Measurements from ENCODE around the gene COL7A1.
A peak's percentile ranks its signal among the peaks of the same experiment; 100 is the strongest.

COL7A1 gene

GRCh38 chr3:48595075-48595525, at the start of gene COL7A1:
Gene COL7A1 (minus strand): TSS chr3:48595329. CDS start chr3:48595159, 170 bp downstream.
- Histone ChIP-seq H3K27ac (peak within 1 kb of the TSS in 20 of 21 experiments; percentile 40 to 95 (median 84)), H3K4me3 (peak within 1 kb of the TSS; percentile 35 to 51 (median 49))

- Histone ChIP-seq H3K4me3 (no peak overlapping the region), H3K27ac (no peak overlapping the region)
Measured at GRCh38 chr3:48642605-48643004, 47.5 kb upstream of the COL7A1 start.

GRCh38 chr3:48641396-48641795, 46.3 kb upstream of the COL7A1 start:
- H3K4me3 ChIP-seq: no peak overlapping the region
- H3K27ac ChIP-seq: no peak overlapping the region

GRCh38 chr3:48639944-48640606, 44.9 kb upstream of the COL7A1 start:
- Histone ChIP-seq H3K4me3 (no peak overlapping the region), H3K27ac (no peak overlapping the region)

GRCh38 chr3:48637305-48637704, 42.2 kb upstream of the COL7A1 start:
- H3K27ac ChIP-seq: no peak overlapping the region
- H3K4me3 ChIP-seq: no peak overlapping the region

- Histone ChIP-seq H3K27ac (peak overlapping the region in 20 of 21 experiments; percentile 21 to 91 (median 74)), H3K4me3 (peak overlapping the region; percentile 62 to 95 (median 72))
Measured at GRCh38 chr3:48636149-48636655, 41.1 kb upstream of the COL7A1 start.

GRCh38 chr3:48635222-48636021, 40.3 kb upstream of the COL7A1 start, which contains the start of gene SLC26A6:
Gene SLC26A6 (minus strand): TSS chr3:48635461. CDS start chr3:48635393, 68 bp downstream.
- Histone ChIP-seq H3K4me3 (peak within 1 kb of the TSS; percentile 62 to 95 (median 72)), H3K27ac (peak within 1 kb of the TSS; percentile 23 to 91 (median 74))

- peak overlapping the region; percentile 20 to 91 (median 73) for H3K27ac ChIP-seq
Measured at GRCh38 chr3:48634661-48635221, 39.6 kb upstream of the COL7A1 start.

GRCh38 chr3:48633743-48634142, 38.6 kb upstream of the COL7A1 start:
- H3K27ac ChIP-seq: no peak overlapping the region
- no peak overlapping the region for H3K4me3 ChIP-seq

More at GRCh38 chr3:48634661-48635221, 39.6 kb upstream of the COL7A1 start:
- H3K4me3 ChIP-seq: peak overlapping the region; percentile 62 to 95 (median 72)

GRCh38 chr3:48633256-48633655, 38.1 kb upstream of the COL7A1 start:
- H3K4me3 ChIP-seq: no peak overlapping the region

GRCh38 chr3:48631516-48632448, 36.7 kb upstream of the COL7A1 start:
- H3K27ac ChIP-seq: no peak overlapping the region
- H3K4me3 ChIP-seq: no peak overlapping the region

More at GRCh38 chr3:48633256-48633655, 38.1 kb upstream of the COL7A1 start:
- H3K27ac ChIP-seq: no peak overlapping the region

GRCh38 chr3:48630833-48631232, 35.7 kb upstream of the COL7A1 start:
- no peak overlapping the region for H3K4me3 ChIP-seq
- H3K27ac ChIP-seq: no peak overlapping the region

- no peak overlapping the region for H3K27ac ChIP-seq
- H3K4me3 ChIP-seq: no peak overlapping the region
Measured at GRCh38 chr3:48630407-48630806, 35.3 kb upstream of the COL7A1 start.

GRCh38 chr3:48629894-48630293, 34.8 kb upstream of the COL7A1 start:
- H3K4me3 ChIP-seq: no peak overlapping the region
- no peak overlapping the region for H3K27ac ChIP-seq

GRCh38 chr3:48628277-48629017, 33.3 kb upstream of the COL7A1 start:
- Histone ChIP-seq H3K4me3 (no peak overlapping the region), H3K27ac (no peak overlapping the region)

- Histone ChIP-seq H3K4me3 (no peak overlapping the region), H3K27ac (no peak overlapping the region)
Measured at GRCh38 chr3:48625600-48625999, 30.5 kb upstream of the COL7A1 start.

GRCh38 chr3:48624767-48625166, 29.6 kb upstream of the COL7A1 start:
- H3K27ac ChIP-seq: no peak overlapping the region
- H3K4me3 ChIP-seq: no peak overlapping the region

GRCh38 chr3:48623851-48624547, 28.9 kb upstream of the COL7A1 start:
- Histone ChIP-seq H3K4me3 (no peak overlapping the region), H3K27ac (no peak overlapping the region)

Measured in skin epidermis (tissue), 12 donors.